NCI-H2029 (cell line): Measurements from ENCODE around the gene SLK.

ENCODE experiments used
- DNase-seq: peaks from one replicate; lab custom pipeline; 2025; lab: John Stamatoyannopoulos, UW

SLK gene

GRCh38 chr10:103990121-103990520 lies 23.2 kb downstream of the SLK start:
- DNase-seq: no peak

GRCh38 chr10:103990531-103990930 lies 23.6 kb downstream of the SLK start:
- DNase-seq: no peak

GRCh38 chr10:103991393-103992128 lies 24.6 kb downstream of the SLK start:
- no peak for DNase-seq

- DNase-seq: no peak
These were observed 28.2 kb downstream of the SLK start for GRCh38 chr10:103995134-103995533.

GRCh38 chr10:103998805-103999204 lies 31.9 kb downstream of the SLK start:
- DNase-seq: no peak

- no peak for DNase-seq
These were observed 36.0 kb downstream of the SLK start for GRCh38 chr10:104002911-104003310.

GRCh38 chr10:104005172-104005863 lies 38.4 kb downstream of the SLK start:
- no peak for DNase-seq

GRCh38 chr10:104011904-104012303 lies 45.0 kb downstream of the SLK start:
- no peak for DNase-seq

GRCh38 chr10:104013489-104013888 lies 46.5 kb downstream of the SLK start:
- no peak for DNase-seq

GRCh38 chr10:104014176-104014575 lies 47.2 kb downstream of the SLK start:
- DNase-seq: no peak

- no peak for DNase-seq
These were observed 49.7 kb downstream of the SLK start for GRCh38 chr10:104016661-104017060.

GRCh38 chr10:104018471-104018870 lies 51.5 kb downstream of the SLK start:
- DNase-seq: no peak

- DNase-seq: no peak
These were observed 53.1 kb downstream of the SLK start for GRCh38 chr10:104020020-104020419.

- no peak for DNase-seq
These were observed 54.3 kb downstream of the SLK start for GRCh38 chr10:104021246-104021645.

- DNase-seq: no peak
These were observed 55.1 kb downstream of the SLK start for GRCh38 chr10:104022026-104022425.

- no peak for DNase-seq
These were observed 58.6 kb downstream of the SLK start for GRCh38 chr10:104025524-104025923.

- no peak for DNase-seq
These were observed 59.8 kb downstream of the SLK start for GRCh38 chr10:104026762-104027161.

- no peak for DNase-seq
These were observed 61.2 kb downstream of the SLK start for GRCh38 chr10:104028146-104028545.

GRCh38 chr10:104028823-104029520 lies 62.0 kb downstream of the SLK start:
- no peak for DNase-seq

- no peak for DNase-seq
These were observed 62.6 kb downstream of the SLK start for GRCh38 chr10:104029521-104029860.

- DNase-seq: no peak
These were observed 64.7 kb downstream of the SLK start for GRCh38 chr10:104031631-104032030.

GRCh38 chr10:104032144-104032775 lies 65.3 kb downstream of the SLK start:
- DNase-seq: no peak
